ENCODE data around the gene ZNF560.

- TF ChIP-seq POLR2A (IDR thresholded peaks at IDR 0.05): no peak
- TF ChIP-seq, protein P1, sequence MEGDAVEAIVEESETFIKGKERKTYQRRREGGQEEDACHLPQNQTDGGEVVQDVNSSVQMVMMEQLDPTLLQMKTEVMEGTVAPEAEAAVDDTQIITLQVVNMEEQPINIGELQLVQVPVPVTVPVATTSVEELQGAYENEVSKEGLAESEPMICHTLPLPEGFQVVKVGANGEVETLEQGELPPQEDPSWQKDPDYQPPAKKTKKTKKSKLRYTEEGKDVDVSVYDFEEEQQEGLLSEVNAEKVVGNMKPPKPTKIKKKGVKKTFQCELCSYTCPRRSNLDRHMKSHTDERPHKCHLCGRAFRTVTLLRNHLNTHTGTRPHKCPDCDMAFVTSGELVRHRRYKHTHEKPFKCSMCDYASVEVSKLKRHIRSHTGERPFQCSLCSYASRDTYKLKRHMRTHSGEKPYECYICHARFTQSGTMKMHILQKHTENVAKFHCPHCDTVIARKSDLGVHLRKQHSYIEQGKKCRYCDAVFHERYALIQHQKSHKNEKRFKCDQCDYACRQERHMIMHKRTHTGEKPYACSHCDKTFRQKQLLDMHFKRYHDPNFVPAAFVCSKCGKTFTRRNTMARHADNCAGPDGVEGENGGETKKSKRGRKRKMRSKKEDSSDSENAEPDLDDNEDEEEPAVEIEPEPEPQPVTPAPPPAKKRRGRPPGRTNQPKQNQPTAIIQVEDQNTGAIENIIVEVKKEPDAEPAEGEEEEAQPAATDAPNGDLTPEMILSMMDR (IDR thresholded peaks at IDR 0.05): no peak
These were observed at the start of gene ZNF560 for GRCh38 chr19:9498183-9498902.
